ENCODE results near the gene IMP4.

Gene IMP4

GRCh38 chr2:130372055-130372832, 29.5 kb downstream of the IMP4 start:
- H3K4me3 ChIP-seq (ENCODE audit: low read depth, low read length) = peak overlapping the region; percentile 66
- no peak for DNase-seq (ENCODE audit: low read depth)
- TF ChIP-seq CTCF (IDR thresholded peaks at IDR 0.05; ENCODE audit: control insufficient read depth, extremely low read depth, insufficient read depth) = peak; percentile 60

- no peak for DNase-seq (ENCODE audit: low read depth)
- peak overlapping the region; percentile 66 for H3K4me3 ChIP-seq (ENCODE audit: low read depth, low read length)
- TF ChIP-seq CTCF (IDR thresholded peaks at IDR 0.05; ENCODE audit: control insufficient read depth, extremely low read depth, insufficient read depth) = no peak
These were observed 30.4 kb downstream of the IMP4 start for GRCh38 chr2:130372833-130373807.

GRCh38 chr2:130373808-130374365, 31.2 kb downstream of the IMP4 start:
- DNase-seq (ENCODE audit: low read depth) = no peak
- TF ChIP-seq CTCF (IDR thresholded peaks at IDR 0.05; ENCODE audit: control insufficient read depth, extremely low read depth, insufficient read depth) = no peak
- no peak overlapping the region for H3K4me3 ChIP-seq (ENCODE audit: low read depth, low read length)

- H3K4me3 ChIP-seq (ENCODE audit: low read depth, low read length) = no peak overlapping the region
- TF ChIP-seq CTCF (IDR thresholded peaks at IDR 0.05; ENCODE audit: control insufficient read depth, extremely low read depth, insufficient read depth) = no peak
- DNase-seq (ENCODE audit: low read depth) = no peak
These were observed 32.0 kb downstream of the IMP4 start for GRCh38 chr2:130374587-130375290.

GRCh38 chr2:130375291-130376266, 32.9 kb downstream of the IMP4 start:
- no peak overlapping the region for H3K4me3 ChIP-seq (ENCODE audit: low read depth, low read length)
- no peak for TF ChIP-seq CTCF (IDR thresholded peaks at IDR 0.05; ENCODE audit: control insufficient read depth, extremely low read depth, insufficient read depth)
- DNase-seq (ENCODE audit: low read depth) = no peak

All from LNCaP clone FGC (cell line).